Endothelial cell (in vitro differentiated cells): ENCODE measurements around the gene KRT4. TPM values are rescaled to one million over a fixed set of nuclear protein-coding genes. Genes with fewer than 3 reads are reported as not detected.

ENCODE experiments used
- DNase-seq: peaks from one replicate; pipeline ENCODE4 v3.0.0; 2021; ENCODE audit warnings: low spot score
- H3K27ac Mint-ChIP-seq: one replicate; pipeline ENCODE4 v1.8.0; 2021; ENCODE audit warnings: mixed read lengths, inconsistent platforms; ENCODE audit not compliant: unreplicated experiment
- H3K27me3 Mint-ChIP-seq: one replicate; pipeline ENCODE4 v1.8.0; 2021; ENCODE audit warnings: mild to moderate bottlenecking, moderate library complexity, mixed read lengths, inconsistent platforms; ENCODE audit not compliant: unreplicated experiment
- H3K36me3 Mint-ChIP-seq: one replicate; pipeline ENCODE4 v1.8.0; 2021; ENCODE audit warnings: mild to moderate bottlenecking, low read depth, mixed read lengths, inconsistent platforms; ENCODE audit not compliant: unreplicated experiment
- H3K4me1 Mint-ChIP-seq: one replicate; pipeline ENCODE4 v1.8.0; 2021; ENCODE audit warnings: mild to moderate bottlenecking, mixed read lengths, inconsistent platforms; ENCODE audit not compliant: unreplicated experiment
- H3K4me3 Mint-ChIP-seq: one replicate; pipeline ENCODE4 v1.8.0; 2021; ENCODE audit warnings: mild to moderate bottlenecking, mixed read lengths, inconsistent platforms; ENCODE audit not compliant: unreplicated experiment
- H3K9me3 Mint-ChIP-seq: one replicate; pipeline ENCODE4 v1.8.0; 2021; ENCODE audit warnings: mixed read lengths, inconsistent platforms; ENCODE audit not compliant: unreplicated experiment
- total RNA-seq: library from RNA; stranded (reverse); fragmentation: NEBNext Ultra II Directional; extraction: Animal tissue kit (Norgen Biotek cat#: 25700); gene quantifications from one replicate; pipeline ENCODE4 v1.2.1, GENCODE V29; 2021; ENCODE audit not compliant: unreplicated experiment
- TF ChIP-seq, protein P1 (sequence below): fragments of 200-600 bp; sonication (generic); IDR thresholded peaks from one replicate; pipeline ENCODE4 v1.5.0; 2021; ENCODE audit warnings: antibody characterized with exemption; ENCODE audit not compliant: unreplicated experiment

The KRT4 gene
- total RNA-seq, 1 donor from 2014 or later = not detected

DNA sequence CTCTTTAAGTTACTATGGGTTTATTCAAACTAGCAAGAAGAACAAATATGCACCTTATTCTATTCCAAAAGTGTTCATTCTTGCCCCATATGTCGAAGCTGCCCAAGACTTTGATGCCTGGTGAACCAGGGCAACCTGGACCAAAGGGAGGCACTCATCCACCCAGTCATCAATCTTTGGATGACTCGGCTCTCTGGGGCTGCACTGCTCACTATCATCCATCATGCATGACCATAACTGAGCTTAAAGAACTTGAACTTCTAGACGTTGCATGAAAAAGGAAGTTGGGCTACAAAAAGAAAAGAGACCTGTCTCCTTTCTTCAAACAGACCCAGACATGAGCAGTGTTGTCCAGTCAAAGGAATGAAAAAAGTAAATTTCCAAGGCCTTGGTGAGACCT, 1.2 kb downstream of the KRT4 start:
- no peak overlapping the region for H3K27ac Mint-ChIP-seq
- no peak overlapping the region for H3K4me3 Mint-ChIP-seq
- peaks cover 5% of the 10 kb centered on the region for H3K27me3 Mint-ChIP-seq
- H3K9me3 Mint-ChIP-seq = no peaks in the 10 kb centered on the region
- DNase-seq = no peak
- TF ChIP-seq, protein P1, sequence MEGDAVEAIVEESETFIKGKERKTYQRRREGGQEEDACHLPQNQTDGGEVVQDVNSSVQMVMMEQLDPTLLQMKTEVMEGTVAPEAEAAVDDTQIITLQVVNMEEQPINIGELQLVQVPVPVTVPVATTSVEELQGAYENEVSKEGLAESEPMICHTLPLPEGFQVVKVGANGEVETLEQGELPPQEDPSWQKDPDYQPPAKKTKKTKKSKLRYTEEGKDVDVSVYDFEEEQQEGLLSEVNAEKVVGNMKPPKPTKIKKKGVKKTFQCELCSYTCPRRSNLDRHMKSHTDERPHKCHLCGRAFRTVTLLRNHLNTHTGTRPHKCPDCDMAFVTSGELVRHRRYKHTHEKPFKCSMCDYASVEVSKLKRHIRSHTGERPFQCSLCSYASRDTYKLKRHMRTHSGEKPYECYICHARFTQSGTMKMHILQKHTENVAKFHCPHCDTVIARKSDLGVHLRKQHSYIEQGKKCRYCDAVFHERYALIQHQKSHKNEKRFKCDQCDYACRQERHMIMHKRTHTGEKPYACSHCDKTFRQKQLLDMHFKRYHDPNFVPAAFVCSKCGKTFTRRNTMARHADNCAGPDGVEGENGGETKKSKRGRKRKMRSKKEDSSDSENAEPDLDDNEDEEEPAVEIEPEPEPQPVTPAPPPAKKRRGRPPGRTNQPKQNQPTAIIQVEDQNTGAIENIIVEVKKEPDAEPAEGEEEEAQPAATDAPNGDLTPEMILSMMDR = no peak
- no peaks in the 10 kb centered on the region for H3K36me3 Mint-ChIP-seq
- no peaks in the 10 kb centered on the region for H3K4me1 Mint-ChIP-seq

DNA sequence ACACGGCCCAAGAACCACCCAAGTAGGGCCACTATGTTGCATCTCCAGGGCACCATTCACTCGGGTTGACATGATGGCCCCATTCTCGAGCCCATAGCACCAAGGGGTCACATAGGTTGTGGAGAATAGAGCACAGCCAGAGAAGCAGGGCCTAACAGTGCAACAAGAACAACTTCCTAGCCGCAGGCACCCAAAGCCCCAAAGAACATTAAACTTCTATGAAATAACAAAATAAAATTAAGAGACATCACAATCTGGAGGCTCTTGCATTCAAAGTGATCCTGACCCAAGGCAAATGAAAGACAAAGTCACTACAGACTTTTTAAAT, 1.9 kb downstream of the KRT4 start:
- no peak overlapping the region for H3K4me3 Mint-ChIP-seq
- no peaks in the 10 kb centered on the region for H3K4me1 Mint-ChIP-seq
- H3K36me3 Mint-ChIP-seq = no peaks in the 10 kb centered on the region
- no peak for DNase-seq
- H3K9me3 Mint-ChIP-seq = no peaks in the 10 kb centered on the region
- TF ChIP-seq, protein P1 = no peak
- H3K27ac Mint-ChIP-seq = no peak overlapping the region
- H3K27me3 Mint-ChIP-seq = peaks cover 5% of the 10 kb centered on the region

DNA sequence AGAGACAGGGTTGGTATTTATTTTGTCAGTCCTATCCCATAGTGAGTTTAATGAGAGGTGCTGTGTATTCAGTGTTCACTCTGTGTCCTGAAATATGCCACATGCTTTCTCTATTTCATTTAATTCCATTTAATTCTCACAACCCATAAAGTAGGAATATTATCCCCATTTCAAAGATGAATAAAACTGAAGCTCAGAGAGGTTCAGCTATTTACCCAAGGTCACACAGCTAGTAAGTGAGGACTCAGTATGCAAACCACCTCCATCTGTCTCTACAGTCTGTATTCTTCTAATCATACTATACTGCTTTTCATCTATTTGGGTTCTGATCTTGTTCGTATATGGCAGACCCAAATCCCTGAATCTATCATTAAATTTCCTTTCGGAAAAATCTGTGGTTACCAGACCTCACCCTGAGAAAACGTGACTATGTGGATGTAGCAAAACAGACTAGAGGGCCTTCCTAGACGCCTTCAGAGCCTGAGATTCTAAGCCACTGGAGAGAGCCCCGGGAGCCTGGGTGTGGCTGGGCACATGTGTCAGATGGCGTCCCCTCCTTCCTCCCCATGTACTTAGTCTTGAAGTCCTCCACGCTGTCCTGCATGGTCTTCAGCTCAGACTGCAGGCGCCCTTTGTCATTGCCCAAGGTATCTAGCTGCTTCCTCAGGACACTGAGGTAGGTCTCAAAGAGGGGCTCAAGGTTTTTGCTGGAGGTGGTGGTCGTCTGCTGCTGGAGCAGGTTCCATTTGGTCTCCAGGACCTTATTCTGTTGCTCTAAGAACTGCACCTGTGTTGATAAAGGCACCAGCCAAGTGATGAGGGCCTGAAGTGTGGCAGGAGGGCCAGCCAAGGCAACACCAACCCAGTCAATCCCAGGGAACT, 2.5 kb downstream of the KRT4 start:
- peaks cover 5% of the 10 kb centered on the region for H3K27me3 Mint-ChIP-seq
- no peak overlapping the region for H3K4me3 Mint-ChIP-seq
- no peaks in the 10 kb centered on the region for H3K9me3 Mint-ChIP-seq
- H3K27ac Mint-ChIP-seq = no peak overlapping the region
- H3K4me1 Mint-ChIP-seq = no peaks in the 10 kb centered on the region
- no peak for DNase-seq
- TF ChIP-seq, protein P1 = no peak
- H3K36me3 Mint-ChIP-seq = no peaks in the 10 kb centered on the region

DNA sequence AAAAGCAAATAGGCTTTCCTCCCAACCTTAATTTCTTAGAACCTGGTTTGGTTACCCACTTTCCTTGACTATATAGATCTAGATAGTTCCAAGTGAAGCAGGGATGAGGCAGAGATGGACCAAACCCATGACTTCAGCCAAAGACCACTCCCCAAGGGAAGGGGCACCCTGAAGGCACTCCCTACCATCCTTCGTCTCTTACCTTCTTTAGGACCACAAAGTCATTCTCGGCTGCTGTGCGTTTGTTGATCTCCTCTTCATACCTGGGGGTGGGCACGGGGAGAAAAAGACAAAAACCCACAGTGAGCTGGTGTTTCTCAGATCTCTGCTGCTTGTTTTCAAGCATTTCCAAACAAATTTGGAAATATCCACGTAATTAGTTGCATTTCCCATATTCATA, 3.4 kb downstream of the KRT4 start:
- Mint-ChIP-seq H3K36me3 (no peaks in the 10 kb centered on the region), H3K27ac (no peak overlapping the region), H3K9me3 (no peaks in the 10 kb centered on the region), H3K4me1 (no peaks in the 10 kb centered on the region), H3K27me3 (peaks cover 5% of the 10 kb centered on the region), H3K4me3 (no peak overlapping the region)
- no peak for DNase-seq
- TF ChIP-seq, protein P1 = no peak

DNA sequence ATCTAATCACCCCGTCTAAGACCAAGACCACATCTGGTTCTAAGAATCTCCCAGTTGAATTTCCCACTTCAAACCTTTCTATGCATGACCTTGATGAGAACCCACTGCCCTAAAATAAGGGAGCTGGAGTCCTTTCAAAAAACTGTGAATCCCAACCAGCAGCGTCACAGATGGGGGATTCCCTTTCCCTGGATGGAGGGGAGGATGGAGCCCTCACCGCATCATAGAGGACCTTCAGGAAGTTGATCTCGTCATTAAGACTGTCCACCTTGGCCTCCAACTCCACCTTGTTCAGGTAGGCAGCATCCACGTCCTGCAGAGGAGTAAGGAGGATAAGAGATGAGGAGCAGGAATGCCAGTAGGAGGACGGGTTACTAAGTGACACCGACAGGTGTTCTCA, 4.8 kb downstream of the KRT4 start:
- H3K9me3 Mint-ChIP-seq = no peaks in the 10 kb centered on the region
- no peak for DNase-seq
- H3K4me1 Mint-ChIP-seq = no peaks in the 10 kb centered on the region
- no peaks in the 10 kb centered on the region for H3K36me3 Mint-ChIP-seq
- TF ChIP-seq, protein P1 = no peak
- no peak overlapping the region for H3K27ac Mint-ChIP-seq
- peaks cover 3% of the 10 kb centered on the region for H3K27me3 Mint-ChIP-seq
- no peak overlapping the region for H3K4me3 Mint-ChIP-seq
